K562 (cell line): ENCODE results near the gene EPO. TPM values are rescaled to one million over a fixed set of nuclear protein-coding genes. Genes with fewer than 3 reads are reported as not detected.

Experiments
- FOXA3 ChIP-seq, 2 experiments: fragments of 450-650 bp in 1 of 2; sonication (generic) in 1 of 2; formaldehyde crosslinking; IDR thresholded peaks in 1 of 2; conservative IDR thresholded peaks in 1 of 2; 2 replicates each; pipeline versions ENCODE4 v1.4.0 to v1.8.0; 2020 to 2022; ENCODE audit warnings: mild to moderate bottlenecking in 2 of 2, missing genetic modification reagents in 1 of 2
- FOXP1 ChIP-seq: sonication (generic); formaldehyde crosslinking; IDR thresholded peaks from 2 replicates; pipeline ENCODE4 v1.8.0; 2022; ENCODE audit warnings: mild to moderate bottlenecking, missing genetic modification reagents
- KAT2B ChIP-seq: IDR thresholded peaks from one replicate; pipeline ENCODE4 v1.6.1; 2012; ENCODE audit warnings: low read depth, mild to moderate bottlenecking, control low read depth, inconsistent platforms, low read length, moderate library complexity
- KLF1 ChIP-seq: fragments of 450-650 bp; IDR thresholded peaks from 2 replicates; pipeline ENCODE4 v1.6.1; 2016; ENCODE audit warnings: missing genetic modification characterization, missing compliant biosample characterization
- NBN ChIP-seq: fragments of 450-650 bp; IDR thresholded peaks from 2 replicates; pipeline ENCODE4 v1.6.1; 2016; ENCODE audit warnings: low read depth, mild to moderate bottlenecking
- NR1H2 ChIP-seq: sonication (generic); formaldehyde crosslinking; IDR thresholded peaks from 2 replicates; pipeline ENCODE4 v1.4.0; 2020; ENCODE audit warnings: mild to moderate bottlenecking, missing genetic modification reagents
- POLR2A ChIP-seq: fragments of 450-650 bp; conservative IDR thresholded peaks from 2 replicates; pipeline ENCODE4 v1.6.1; 2016
- PPARD ChIP-seq: fragments of 250-450 bp; sonication (Bioruptor Pico); IDR thresholded peaks from 2 replicates; pipeline ENCODE4 v1.8.0; 2022; ENCODE audit warnings: inconsistent platforms, mild to moderate bottlenecking, moderate library complexity
- PTRF ChIP-seq: fragments of 450-650 bp; IDR thresholded peaks from 2 replicates; pipeline ENCODE4 v1.6.1; 2016; ENCODE audit warnings: mild to moderate bottlenecking, missing genetic modification characterization, missing compliant biosample characterization
- SIX5 ChIP-seq, 2 experiments: IDR thresholded peaks; 2 replicates each; pipeline ENCODE4 v1.6.1; 2011; ENCODE audit warnings: low read length in 2 of 2, borderline replicate concordance in 1 of 2, low read depth in 1 of 2, mild to moderate bottlenecking in 1 of 2, moderate library complexity in 1 of 2; ENCODE audit not compliant: insufficient read depth in 1 of 2
- STAT5B ChIP-seq: fragments of 250-450 bp; sonication (Bioruptor Pico); IDR thresholded peaks from 2 replicates; pipeline ENCODE4 v1.8.0; 2021; ENCODE audit warnings: mild to moderate bottlenecking, inconsistent platforms
- TBP ChIP-seq: optimal IDR thresholded peaks from 2 replicates; pipeline ENCODE3; 2011; ENCODE audit warnings: low read depth, low read length, improper control_type of control experiment
- ZEB2 ChIP-seq: fragments of 450-650 bp; IDR thresholded peaks from 2 replicates; pipeline ENCODE4 v1.6.1; 2016
- ZNF140 ChIP-seq: fragments of 250-450 bp; sonication (Bioruptor Pico); IDR thresholded peaks from 2 replicates; pipeline ENCODE4 v1.8.0; 2021; ENCODE audit warnings: moderate library complexity, mild to moderate bottlenecking, inconsistent platforms
- polyA plus RNA-seq, 8 experiments: library from polyadenylated mRNA; depleted of rRNA in 4 of 8; stranded (reverse) in 5 of 8; unstranded in 3 of 8; fragments of >200 nt; fragmentation: Nextera tagmentation in 2 of 8; fragmentation: Illumina TruSeq in 1 of 8; extraction: Ambion mirVana in 2 of 8; extraction: Trizol in 1 of 8; gene quantifications; 2 replicates each; pipeline versions ENCODE4 v1.2.1 to v1.2.3, GENCODE V29; 2011 to 2014; ENCODE audit warnings: inconsistent platforms in 1 of 8, missing spikeins in 1 of 8
- total RNA-seq, 7 experiments: library from RNA; depleted of rRNA in 6 of 7; stranded (reverse); fragments of >200 nt in 6 of 7; fragmentation: Illumina TruSeq in 2 of 7; extraction: Trizol in 2 of 7; gene quantifications; 2 replicates each; pipeline versions ENCODE4 v1.2.1 to v1.2.3, GENCODE V29; 2011 to 2021; ENCODE audit warnings: low replicate concordance in 1 of 7
- TF ChIP-seq, protein P1 (sequence below): fragments of 450-650 bp; IDR thresholded peaks from one replicate; pipeline ENCODE4 v1.6.1; 2018; ENCODE audit warnings: mild to moderate bottlenecking, moderate library complexity; ENCODE audit not compliant: partially characterized antibody
- TF ChIP-seq, protein P2 (sequence below): conservative IDR thresholded peaks from 2 replicates; pipeline ENCODE4 v1.6.1; 2011; ENCODE audit warnings: low read depth, mild to moderate bottlenecking, low read length; ENCODE audit not compliant: control insufficient read depth
- TF ChIP-seq, protein P3 (sequence below): sonication (generic); formaldehyde crosslinking; IDR thresholded peaks from 2 replicates; pipeline ENCODE4 v1.9.0; 2022; ENCODE audit warnings: mild to moderate bottlenecking, missing genetic modification reagents
- TF ChIP-seq, protein P4 (sequence below): IDR thresholded peaks from 2 replicates; pipeline ENCODE4 v1.6.1; 2011; ENCODE audit warnings: borderline replicate concordance, low read depth, mild to moderate bottlenecking, moderate library complexity, low read length; ENCODE audit not compliant: insufficient read depth, poor library complexity, severe bottlenecking
- TF ChIP-seq, protein P5 (sequence below): sonication (generic); formaldehyde crosslinking; IDR thresholded peaks from 2 replicates; pipeline ENCODE4 v1.8.1; 2023; ENCODE audit warnings: mild to moderate bottlenecking, missing genetic modification reagents

The EPO gene
- total and polyA plus RNA-seq, 9 of the 15 experiments (the other 6 are each of a cell fraction or from before 2014, with no cell fraction given): 0.06 to 0.41 (median 0.07) TPM; not detected in 6

DNA sequence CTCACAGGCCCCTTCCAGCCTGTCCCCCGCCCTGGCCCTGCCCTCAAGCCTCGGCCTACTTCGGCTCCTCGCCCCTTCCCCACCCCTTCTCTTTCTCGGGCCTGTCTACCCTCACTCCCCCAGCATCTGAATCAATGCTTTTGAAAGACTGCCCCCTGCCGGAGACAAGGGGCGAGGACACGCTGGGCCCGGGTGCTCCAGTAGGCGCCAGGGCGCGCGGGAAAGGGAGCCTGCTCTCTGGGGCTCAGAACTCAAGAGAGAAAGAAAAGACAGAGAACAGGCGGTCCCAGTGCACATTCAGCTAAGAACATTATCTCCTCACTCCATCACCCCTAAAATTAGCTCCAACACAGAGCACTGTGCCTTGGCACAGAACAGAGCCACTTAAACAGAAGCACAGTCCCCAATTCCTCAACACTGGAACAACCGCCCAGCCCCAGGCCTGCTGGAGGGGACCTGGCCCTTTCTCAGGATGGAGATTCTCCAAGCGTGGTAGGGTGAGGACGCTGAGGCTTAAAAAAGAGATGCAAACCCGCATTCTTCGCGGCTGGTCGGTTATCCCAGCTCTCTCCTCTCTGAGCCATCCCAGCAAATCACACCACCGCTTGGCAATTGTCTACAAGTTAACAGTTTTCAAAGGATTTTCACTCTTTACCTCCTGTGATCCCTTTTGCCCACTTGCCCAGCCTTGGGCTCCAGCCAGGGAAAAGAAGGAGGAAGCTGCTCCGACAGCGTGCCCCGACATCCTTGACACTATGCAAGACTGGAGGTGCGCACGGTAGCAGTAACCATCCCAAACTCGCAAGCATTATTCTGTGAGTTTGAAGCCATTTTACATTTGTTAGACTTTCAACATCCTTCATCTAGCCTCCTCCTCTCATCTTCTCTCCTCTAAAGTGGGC, 28.3 kb upstream of the EPO start (continued):
- TF ChIP-seq FOXA3 (CRISPR knock-in tag; conservative IDR thresholded peaks at IDR 0.05 in 1 of 2, IDR thresholded peaks at IDR 0.05 in 1 of 2) (peak in 1 of 2 experiments; percentile 63; a peak in 2 of 4 replicates), KLF1 (tag) (no peak), STAT5B (no peak), TBP (peak; percentile 37), SIX5 (IDR thresholded peaks at IDR 0.05; ENCODE audit: borderline replicate concordance in 1 of 2, insufficient read depth in 1 of 2, low read depth in 1 of 2, low read length in 2 of 2) (no peak), PTRF (tag) (no peak), ZEB2 (no peak), NBN (no peak), PPARD (CRISPR knock-in tag) (no peak), KAT2B (no peak), ZNF140 (CRISPR knock-in tag) (no peak), FOXP1 (CRISPR knock-in tag) (peak; percentile 58; the same call in 1 of the 2 replicates), NR1H2 (no peak), POLR2A (0 out of 2 replicates have a peak, but pooled peaks have one; percentile 34)
- TF ChIP-seq, protein P1, sequence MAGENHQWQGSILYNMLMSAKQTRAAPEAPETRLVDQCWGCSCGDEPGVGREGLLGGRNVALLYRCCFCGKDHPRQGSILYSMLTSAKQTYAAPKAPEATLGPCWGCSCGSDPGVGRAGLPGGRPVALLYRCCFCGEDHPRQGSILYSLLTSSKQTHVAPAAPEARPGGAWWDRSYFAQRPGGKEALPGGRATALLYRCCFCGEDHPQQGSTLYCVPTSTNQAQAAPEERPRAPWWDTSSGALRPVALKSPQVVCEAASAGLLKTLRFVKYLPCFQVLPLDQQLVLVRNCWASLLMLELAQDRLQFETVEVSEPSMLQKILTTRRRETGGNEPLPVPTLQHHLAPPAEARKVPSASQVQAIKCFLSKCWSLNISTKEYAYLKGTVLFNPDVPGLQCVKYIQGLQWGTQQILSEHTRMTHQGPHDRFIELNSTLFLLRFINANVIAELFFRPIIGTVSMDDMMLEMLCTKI: no peak
- TF ChIP-seq, protein P2, sequence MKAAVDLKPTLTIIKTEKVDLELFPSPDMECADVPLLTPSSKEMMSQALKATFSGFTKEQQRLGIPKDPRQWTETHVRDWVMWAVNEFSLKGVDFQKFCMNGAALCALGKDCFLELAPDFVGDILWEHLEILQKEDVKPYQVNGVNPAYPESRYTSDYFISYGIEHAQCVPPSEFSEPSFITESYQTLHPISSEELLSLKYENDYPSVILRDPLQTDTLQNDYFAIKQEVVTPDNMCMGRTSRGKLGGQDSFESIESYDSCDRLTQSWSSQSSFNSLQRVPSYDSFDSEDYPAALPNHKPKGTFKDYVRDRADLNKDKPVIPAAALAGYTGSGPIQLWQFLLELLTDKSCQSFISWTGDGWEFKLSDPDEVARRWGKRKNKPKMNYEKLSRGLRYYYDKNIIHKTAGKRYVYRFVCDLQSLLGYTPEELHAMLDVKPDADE: 0 out of 2 replicates have a peak, but pooled peaks have one; percentile 51
- TF ChIP-seq, protein P3, sequence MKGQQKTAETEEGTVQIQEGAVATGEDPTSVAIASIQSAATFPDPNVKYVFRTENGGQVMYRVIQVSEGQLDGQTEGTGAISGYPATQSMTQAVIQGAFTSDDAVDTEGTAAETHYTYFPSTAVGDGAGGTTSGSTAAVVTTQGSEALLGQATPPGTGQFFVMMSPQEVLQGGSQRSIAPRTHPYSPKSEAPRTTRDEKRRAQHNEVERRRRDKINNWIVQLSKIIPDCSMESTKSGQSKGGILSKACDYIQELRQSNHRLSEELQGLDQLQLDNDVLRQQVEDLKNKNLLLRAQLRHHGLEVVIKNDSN (CRISPR knock-in tag): 0 out of 2 replicates have a peak, but pooled peaks have one; percentile 10
- TF ChIP-seq, protein P4, sequence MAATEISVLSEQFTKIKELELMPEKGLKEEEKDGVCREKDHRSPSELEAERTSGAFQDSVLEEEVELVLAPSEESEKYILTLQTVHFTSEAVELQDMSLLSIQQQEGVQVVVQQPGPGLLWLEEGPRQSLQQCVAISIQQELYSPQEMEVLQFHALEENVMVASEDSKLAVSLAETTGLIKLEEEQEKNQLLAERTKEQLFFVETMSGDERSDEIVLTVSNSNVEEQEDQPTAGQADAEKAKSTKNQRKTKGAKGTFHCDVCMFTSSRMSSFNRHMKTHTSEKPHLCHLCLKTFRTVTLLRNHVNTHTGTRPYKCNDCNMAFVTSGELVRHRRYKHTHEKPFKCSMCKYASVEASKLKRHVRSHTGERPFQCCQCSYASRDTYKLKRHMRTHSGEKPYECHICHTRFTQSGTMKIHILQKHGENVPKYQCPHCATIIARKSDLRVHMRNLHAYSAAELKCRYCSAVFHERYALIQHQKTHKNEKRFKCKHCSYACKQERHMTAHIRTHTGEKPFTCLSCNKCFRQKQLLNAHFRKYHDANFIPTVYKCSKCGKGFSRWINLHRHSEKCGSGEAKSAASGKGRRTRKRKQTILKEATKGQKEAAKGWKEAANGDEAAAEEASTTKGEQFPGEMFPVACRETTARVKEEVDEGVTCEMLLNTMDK: peak; percentile 97
- TF ChIP-seq, protein P5, sequence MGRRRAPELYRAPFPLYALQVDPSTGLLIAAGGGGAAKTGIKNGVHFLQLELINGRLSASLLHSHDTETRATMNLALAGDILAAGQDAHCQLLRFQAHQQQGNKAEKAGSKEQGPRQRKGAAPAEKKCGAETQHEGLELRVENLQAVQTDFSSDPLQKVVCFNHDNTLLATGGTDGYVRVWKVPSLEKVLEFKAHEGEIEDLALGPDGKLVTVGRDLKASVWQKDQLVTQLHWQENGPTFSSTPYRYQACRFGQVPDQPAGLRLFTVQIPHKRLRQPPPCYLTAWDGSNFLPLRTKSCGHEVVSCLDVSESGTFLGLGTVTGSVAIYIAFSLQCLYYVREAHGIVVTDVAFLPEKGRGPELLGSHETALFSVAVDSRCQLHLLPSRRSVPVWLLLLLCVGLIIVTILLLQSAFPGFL (CRISPR knock-in tag): no peak
